Limb (tissue), 2 donors: ENCODE measurements around the gene CMAS.
"Not testable (repeated sequence)": the region's sequence is repeated elsewhere in the genome, so short reads cannot be mapped to it uniquely, and the experiment has no call there.

ENCODE experiments used
- DNase-seq, 2 donors: peaks; one replicate each; pipeline ENCODE4 v3.0.0-alpha.2; 2016; ENCODE audit errors: extremely low spot score in 2 of 2

CMAS gene

GRCh38 chr12:22046090-22046967 is at the start of gene CMAS:
TSS of gene CMAS (plus strand) at chr12:22046218. CDS start at chr12:22046304, 86 bp downstream.
- peak; percentile 69 to 92 for DNase-seq

- DNase-seq = no peak
Observed at GRCh38 chr12:21998295-21998694, 47.7 kb upstream of the CMAS start.

- no peak for DNase-seq
Observed at GRCh38 chr12:21998782-21999181, 47.2 kb upstream of the CMAS start.

GRCh38 chr12:22002430-22002829 is 43.6 kb upstream of the CMAS start:
- DNase-seq = no peak

GRCh38 chr12:22007794-22008193 is 38.2 kb upstream of the CMAS start:
- not testable (repeated sequence) for DNase-seq

GRCh38 chr12:22008196-22008595 is 37.8 kb upstream of the CMAS start:
- no peak for DNase-seq

GRCh38 chr12:22014041-22014782 is 31.8 kb upstream of the CMAS start:
- DNase-seq = no peak

- no peak for DNase-seq
Observed at GRCh38 chr12:22014783-22015144, 31.3 kb upstream of the CMAS start.

GRCh38 chr12:22016982-22017381 is 29.0 kb upstream of the CMAS start:
- no peak for DNase-seq

GRCh38 chr12:22018860-22019259 is 27.2 kb upstream of the CMAS start:
- peak in 1 of 2 donors; percentile 15 for DNase-seq

GRCh38 chr12:22023489-22023888 is 22.5 kb upstream of the CMAS start:
- DNase-seq = not testable (repeated sequence)

GRCh38 chr12:22029491-22029890 is 16.5 kb upstream of the CMAS start:
- DNase-seq = no peak

- no peak for DNase-seq
Observed at GRCh38 chr12:22029991-22030390, 16.0 kb upstream of the CMAS start.

- no peak for DNase-seq
Observed at GRCh38 chr12:22032732-22033131, 13.3 kb upstream of the CMAS start.

- no peak for DNase-seq
Observed at GRCh38 chr12:22034709-22035506, 11.1 kb upstream of the CMAS start.

GRCh38 chr12:22037947-22038346 is 8.1 kb upstream of the CMAS start:
- no peak for DNase-seq

GRCh38 chr12:22038734-22039133 is 7.3 kb upstream of the CMAS start:
- DNase-seq = no peak

GRCh38 chr12:22039361-22039760 is 6.7 kb upstream of the CMAS start:
- no peak for DNase-seq

- DNase-seq = no peak
Observed at GRCh38 chr12:22042976-22043669, 2.9 kb upstream of the CMAS start.

GRCh38 chr12:22043943-22044342 is 2.1 kb upstream of the CMAS start:
- DNase-seq = no peak

GRCh38 chr12:22044391-22044790 is 1.6 kb upstream of the CMAS start:
- DNase-seq = no peak
